Left ventricle myocardium inferior (tissue), 1 donor: Measurements from ENCODE around the gene FLT1. TPM values are rescaled to one million over a fixed set of nuclear protein-coding genes. Genes with fewer than 3 reads are reported as not detected.

ENCODE experiments used
- DNase-seq: peaks from one replicate; pipeline ENCODE4 v3.0.0-alpha.2; 2020
- H3K27ac ChIP-seq: fragments of 200-600 bp; replicated peaks from 2 replicates; pipeline ENCODE4 v1.8.0; 2021
- H3K27me3 ChIP-seq: fragments of 200-600 bp; 2 replicates; pipeline ENCODE4 v1.8.0; 2021; ENCODE audit warnings: low read depth
- H3K36me3 ChIP-seq: fragments of 200-600 bp; 2 replicates; pipeline ENCODE4 v1.8.0; 2021
- H3K4me1 ChIP-seq: fragments of 200-600 bp; 2 replicates; pipeline ENCODE4 v1.8.0; 2021
- H3K4me3 ChIP-seq: fragments of 200-600 bp; 2 replicates; pipeline ENCODE4 v1.8.0; 2021; ENCODE audit warnings: mild to moderate bottlenecking, moderate library complexity
- H3K9me3 ChIP-seq: fragments of 200-600 bp; replicated peaks from 2 replicates; pipeline ENCODE4 v1.8.0; 2021
- intact Hi-C: fragments of 100-400 bp; cut with micrococcal nuclease; formaldehyde crosslinking; loops from one replicate; pipeline ENCODE4 v1.11.0; 2022
- total RNA-seq: library from RNA; stranded (reverse); fragmentation: NEBNext Ultra II Directional; extraction: Animal tissue kit (Norgen Biotek cat#: 25700); gene quantifications from one replicate; pipeline ENCODE4 v1.2.1, GENCODE V29; 2021
- TF ChIP-seq, protein P1 (sequence below): fragments of 200-600 bp; IDR thresholded peaks from 2 replicates; pipeline ENCODE4 v1.8.0; 2021; ENCODE audit warnings: antibody characterized with exemption, mild to moderate bottlenecking, borderline replicate concordance
- donor health status: DM: no; HTN: yes; CAD: no; lungs with severe emphysema.

The FLT1 gene
- total RNA-seq, 1 donor from 2014 or later, result 40.7 TPM

DNA sequence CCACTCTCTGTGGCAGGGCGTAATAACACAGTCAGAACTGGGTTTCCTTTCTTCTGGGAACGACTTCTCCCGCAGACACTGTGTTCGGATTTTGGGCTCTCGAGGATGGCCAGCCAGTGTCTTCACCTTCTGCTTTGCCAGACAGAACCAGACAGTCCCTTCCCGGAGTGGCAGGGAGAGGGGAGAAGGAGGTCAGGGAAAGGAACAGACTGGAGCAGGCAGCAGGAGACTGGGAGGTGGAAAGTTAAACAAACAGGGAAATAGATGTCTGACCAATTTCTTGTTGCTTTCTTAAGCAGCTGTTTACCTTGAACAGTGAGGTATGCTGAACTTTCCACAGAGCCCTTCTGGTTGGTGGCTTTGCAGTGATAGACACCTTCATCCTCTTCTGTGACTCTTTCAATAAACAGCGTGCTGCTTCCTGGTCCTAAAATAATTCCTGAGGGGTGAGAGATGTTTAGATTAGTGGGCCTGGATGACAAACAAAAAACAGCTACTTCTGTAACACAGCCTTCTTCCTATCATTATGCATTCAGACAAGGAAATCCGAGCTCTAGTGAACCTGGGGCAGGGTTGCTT is 137.6 kb downstream of the FLT1 start:
- no peak for DNase-seq
- Histone ChIP-seq H3K4me3 (no peak overlapping the region), H3K36me3 (no peaks in the 10 kb centered on the region), H3K4me1 (peaks cover 37% of the 10 kb centered on the region), H3K27ac (no peak overlapping the region), H3K27me3 (no peaks in the 10 kb centered on the region), H3K9me3 (no peaks in the 10 kb centered on the region)
- TF ChIP-seq, protein P1, sequence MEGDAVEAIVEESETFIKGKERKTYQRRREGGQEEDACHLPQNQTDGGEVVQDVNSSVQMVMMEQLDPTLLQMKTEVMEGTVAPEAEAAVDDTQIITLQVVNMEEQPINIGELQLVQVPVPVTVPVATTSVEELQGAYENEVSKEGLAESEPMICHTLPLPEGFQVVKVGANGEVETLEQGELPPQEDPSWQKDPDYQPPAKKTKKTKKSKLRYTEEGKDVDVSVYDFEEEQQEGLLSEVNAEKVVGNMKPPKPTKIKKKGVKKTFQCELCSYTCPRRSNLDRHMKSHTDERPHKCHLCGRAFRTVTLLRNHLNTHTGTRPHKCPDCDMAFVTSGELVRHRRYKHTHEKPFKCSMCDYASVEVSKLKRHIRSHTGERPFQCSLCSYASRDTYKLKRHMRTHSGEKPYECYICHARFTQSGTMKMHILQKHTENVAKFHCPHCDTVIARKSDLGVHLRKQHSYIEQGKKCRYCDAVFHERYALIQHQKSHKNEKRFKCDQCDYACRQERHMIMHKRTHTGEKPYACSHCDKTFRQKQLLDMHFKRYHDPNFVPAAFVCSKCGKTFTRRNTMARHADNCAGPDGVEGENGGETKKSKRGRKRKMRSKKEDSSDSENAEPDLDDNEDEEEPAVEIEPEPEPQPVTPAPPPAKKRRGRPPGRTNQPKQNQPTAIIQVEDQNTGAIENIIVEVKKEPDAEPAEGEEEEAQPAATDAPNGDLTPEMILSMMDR, result no peak
- intact Hi-C loops, result no loop called here

DNA sequence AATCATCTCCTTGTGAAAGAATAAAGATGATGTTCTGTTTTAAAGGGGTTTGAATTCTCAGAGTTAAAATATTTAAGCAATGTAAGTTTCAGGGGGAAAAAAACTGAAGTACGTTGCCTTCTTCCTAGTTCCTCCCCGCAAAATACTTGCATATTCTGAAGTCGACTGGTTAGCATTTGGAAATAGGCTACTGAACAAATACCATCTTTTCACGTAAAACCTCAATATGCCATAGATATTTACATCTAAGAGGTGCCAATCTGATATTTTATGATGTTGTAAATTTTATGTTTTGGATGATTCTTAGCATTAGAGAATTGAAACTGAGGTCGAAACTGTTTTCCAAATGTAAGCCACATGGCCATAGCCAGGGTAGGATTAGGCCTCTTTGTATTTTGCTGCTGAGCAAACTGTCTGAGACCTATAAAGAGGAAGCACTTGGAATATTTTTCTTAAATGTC is 138.3 kb downstream of the FLT1 start:
- intact Hi-C loops, result no loop called here
- TF ChIP-seq, protein P1, result no peak
- Histone ChIP-seq H3K4me3 (no peak overlapping the region), H3K4me1 (peaks cover 37% of the 10 kb centered on the region), H3K9me3 (no peaks in the 10 kb centered on the region), H3K27me3 (no peaks in the 10 kb centered on the region), H3K27ac (no peak overlapping the region), H3K36me3 (no peaks in the 10 kb centered on the region)
- no peak for DNase-seq

GRCh38 chr13:28355822-28356371 is 139.0 kb downstream of the FLT1 start:
- no peak for DNase-seq
- H3K27ac ChIP-seq, result no peak overlapping the region
- no peaks in the 10 kb centered on the region for H3K27me3 ChIP-seq
- H3K36me3 ChIP-seq, result no peaks in the 10 kb centered on the region
- no peaks in the 10 kb centered on the region for H3K9me3 ChIP-seq
- TF ChIP-seq, protein P1, result no peak
- H3K4me3 ChIP-seq, result no peak overlapping the region
- intact Hi-C loops, result no loop called here
- H3K4me1 ChIP-seq, result peaks cover 37% of the 10 kb centered on the region

DNA sequence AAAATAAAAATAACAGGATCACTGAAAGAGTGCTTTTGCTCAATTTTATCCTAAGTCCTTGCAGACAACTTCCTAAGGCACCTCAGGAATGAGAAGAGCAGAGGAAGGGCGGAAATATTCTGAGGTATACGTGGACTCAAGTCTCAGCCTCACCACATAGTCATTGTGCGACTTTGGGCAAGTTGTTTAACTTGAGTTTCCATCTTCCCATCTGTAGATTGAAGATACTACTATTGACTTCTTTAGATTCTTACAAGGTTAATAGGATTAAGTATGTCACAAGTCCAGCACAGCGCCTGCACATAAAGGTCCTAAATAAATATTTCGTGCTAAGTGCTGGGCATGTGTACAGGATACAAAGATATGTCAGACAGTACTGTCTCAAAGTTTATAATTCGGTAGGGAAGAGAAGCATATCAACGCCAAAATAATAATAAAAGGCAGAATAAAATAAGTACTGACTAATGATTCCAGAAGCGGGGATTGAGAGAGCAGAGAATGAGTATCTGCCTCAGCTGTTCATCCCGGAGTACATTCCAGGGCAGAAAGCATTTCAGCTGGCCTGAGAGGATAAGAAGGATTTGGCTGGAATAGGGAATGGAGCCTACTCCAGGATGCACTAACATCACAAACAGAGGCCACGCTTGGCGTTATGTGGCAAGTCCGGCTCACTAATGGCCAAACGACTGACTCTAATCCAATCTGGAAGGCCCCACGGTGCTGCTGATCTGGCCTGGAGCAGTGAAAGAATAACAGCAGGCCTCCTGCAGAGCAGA is 139.7 kb downstream of the FLT1 start:
- DNase-seq, result no peak
- H3K4me3 ChIP-seq, result no peak overlapping the region
- H3K36me3 ChIP-seq, result no peaks in the 10 kb centered on the region
- TF ChIP-seq, protein P1, result no peak
- no peaks in the 10 kb centered on the region for H3K9me3 ChIP-seq
- intact Hi-C loops, result no loop called here
- no peaks in the 10 kb centered on the region for H3K27me3 ChIP-seq
- H3K27ac ChIP-seq, result no peak overlapping the region
- peaks cover 42% of the 10 kb centered on the region for H3K4me1 ChIP-seq

- Histone ChIP-seq H3K36me3 (no peaks in the 10 kb centered on the region), H3K27me3 (no peaks in the 10 kb centered on the region), H3K4me1 (peaks cover 51% of the 10 kb centered on the region), H3K27ac (no peak overlapping the region), H3K4me3 (no peak overlapping the region), H3K9me3 (no peaks in the 10 kb centered on the region)
- no peak for DNase-seq
- intact Hi-C loops, result no loop called here
- TF ChIP-seq, protein P1, result no peak
These were observed 141.2 kb downstream of the FLT1 start for GRCh38 chr13:28353679-28354078.
